Activated naive CD4-positive, alpha-beta T cell (primary cell): Measurements from ENCODE around the gene PSMA7.

Experiments used
- DNase-seq, 4 experiments: peaks; one replicate each; lab custom pipeline; 2025; lab: John Stamatoyannopoulos, UW

The PSMA7 gene

DNA sequence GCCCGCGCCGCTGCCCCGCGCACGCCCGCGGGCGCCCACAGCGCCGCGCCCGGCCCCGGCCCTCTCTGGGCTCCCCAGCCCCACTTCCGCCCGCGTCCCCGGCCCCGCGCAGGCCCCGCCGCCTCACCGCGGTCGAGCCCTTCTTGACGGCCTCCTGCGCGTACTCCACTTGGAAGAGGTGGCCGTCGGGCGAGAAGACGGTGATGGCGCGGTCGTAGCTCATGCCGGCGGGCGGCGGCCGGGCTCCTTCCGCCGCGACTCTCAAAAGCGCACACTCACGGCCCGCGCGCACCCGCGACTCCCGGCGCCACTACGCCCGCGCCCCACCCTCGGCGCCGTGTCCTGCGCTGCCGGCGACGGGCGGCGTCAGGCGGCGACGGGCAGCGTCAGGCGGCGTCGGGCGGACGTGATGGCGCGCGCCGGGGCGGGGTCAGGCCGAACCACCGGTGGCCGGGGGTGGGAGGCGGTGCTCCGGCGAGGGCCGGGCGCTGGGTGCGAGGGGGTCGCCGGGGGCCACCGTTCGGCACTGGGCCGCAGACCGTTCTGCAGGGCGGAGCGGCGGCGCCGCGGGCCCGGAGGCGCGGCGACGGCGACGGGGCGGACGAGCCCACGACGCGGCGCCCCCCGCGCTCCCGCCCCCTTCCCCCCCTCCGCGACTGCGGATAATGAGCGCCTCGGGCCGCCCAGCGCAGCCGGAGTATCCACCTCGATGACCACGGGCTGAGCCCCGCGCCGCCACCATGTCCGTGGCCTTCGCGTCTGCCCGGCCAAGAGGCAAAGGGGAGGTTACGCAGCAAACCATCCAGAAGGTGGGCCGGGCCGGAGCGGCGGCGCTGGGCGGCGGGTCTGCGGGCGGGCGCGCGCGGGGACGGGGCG lies at the start of gene PSMA7, which contains the start of gene SS18L1:
Gene PSMA7, minus strand, starts transcription at position 314 of the 876 bp plus-strand sequence. Its CDS starts 91 bp downstream, at position 223.
Gene SS18L1, plus strand, starts transcription at position 689 of the 876 bp plus-strand sequence. Its CDS starts 52 bp downstream, at position 741.
- peak; percentile 47 to 85 (median 65) for DNase-seq

DNA sequence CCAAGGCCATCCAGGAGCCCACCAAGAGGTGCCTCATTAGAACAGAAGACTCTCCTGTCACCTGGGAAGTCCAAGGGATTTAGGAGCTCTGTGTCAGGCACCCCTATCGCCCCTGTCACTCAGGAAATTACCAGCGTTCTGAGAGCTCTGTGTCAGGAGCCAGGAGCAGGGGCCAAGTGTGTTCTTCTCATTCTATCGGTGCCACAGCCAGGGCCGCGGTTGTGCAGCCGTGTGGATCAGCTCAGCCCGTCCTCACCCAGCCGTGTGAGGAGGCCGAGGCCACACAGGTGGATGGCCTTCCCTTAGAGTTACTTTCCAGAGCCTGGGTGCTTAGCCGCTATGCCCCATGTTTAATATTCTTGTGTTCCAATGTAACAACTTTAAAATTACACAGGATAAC lies 49.4 kb upstream of the PSMA7 start:
- no peak for DNase-seq

DNA sequence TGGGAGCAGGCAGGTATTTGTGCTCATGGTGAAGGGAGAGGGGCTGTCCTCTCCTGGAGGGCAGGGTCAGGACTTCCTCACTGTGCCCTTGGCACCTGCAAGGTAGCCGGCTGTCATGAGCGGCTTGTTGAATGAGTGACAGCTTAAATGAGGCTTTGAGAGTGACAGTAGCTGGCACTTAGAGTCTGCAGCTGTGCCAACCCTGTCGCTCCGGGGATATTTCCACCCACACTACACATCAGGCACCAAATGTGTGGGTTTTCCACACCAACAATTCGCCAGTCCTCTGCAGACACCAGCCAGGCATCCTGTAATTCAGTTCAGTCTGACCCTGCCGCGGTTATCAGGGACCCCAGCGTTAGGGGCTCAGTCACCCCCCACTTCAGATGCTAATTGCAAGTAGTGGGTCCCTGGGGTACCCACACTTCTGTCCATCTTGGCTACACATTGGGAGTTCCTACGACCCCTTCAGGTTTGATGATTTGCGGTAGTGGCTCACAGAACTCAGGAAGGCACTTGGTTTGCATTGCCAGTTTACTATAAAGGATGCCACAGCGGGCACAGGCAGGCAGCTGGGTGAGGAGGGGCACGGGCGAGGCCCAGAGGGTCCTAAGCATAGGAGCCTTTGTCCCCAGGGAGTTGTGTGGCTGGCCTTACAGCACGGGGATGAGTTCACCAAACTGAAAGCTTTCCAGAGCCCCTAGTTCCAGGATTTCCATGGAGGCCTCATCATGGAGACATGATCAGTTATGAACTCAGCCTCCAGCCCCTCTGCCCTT lies 48.8 kb upstream of the PSMA7 start:
- no peak for DNase-seq

DNA sequence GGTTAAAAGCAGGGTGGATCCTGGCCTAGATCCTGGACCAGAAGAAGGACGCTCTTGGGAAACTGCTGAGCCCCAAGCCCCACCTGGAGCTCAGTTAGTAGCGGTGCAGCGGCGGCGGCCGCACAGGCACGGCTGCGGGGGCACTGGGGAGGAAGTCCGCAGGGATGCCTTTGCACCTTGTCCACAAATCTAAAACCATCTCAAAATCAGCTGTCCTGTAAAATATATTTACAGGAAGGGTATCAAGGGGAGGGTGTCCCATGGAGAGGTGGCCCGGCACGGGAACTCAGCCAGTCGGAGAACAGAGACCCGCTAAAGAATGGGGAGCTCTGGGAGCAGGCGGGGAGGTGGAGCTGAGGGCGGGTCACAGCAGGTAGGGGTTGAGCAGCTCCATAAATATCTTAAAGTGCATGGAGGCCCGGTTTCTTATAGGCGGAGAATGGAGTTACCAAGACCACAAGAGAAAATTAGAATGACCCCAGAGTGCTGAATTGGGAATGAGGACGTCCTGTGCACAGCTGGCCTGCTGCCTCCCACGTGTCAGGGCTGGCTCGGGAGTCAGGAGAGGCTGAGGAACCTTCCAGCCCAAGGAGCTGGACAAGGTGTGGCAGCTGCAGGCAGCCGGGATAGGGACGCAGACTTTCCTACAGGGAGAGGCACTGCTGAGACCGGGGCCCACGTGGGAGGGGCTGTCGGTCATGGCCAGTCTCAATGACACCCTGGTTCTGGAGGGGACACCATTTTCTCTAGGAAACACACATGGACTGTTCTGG lies 47.6 kb upstream of the PSMA7 start:
- DNase-seq: no peak

DNA sequence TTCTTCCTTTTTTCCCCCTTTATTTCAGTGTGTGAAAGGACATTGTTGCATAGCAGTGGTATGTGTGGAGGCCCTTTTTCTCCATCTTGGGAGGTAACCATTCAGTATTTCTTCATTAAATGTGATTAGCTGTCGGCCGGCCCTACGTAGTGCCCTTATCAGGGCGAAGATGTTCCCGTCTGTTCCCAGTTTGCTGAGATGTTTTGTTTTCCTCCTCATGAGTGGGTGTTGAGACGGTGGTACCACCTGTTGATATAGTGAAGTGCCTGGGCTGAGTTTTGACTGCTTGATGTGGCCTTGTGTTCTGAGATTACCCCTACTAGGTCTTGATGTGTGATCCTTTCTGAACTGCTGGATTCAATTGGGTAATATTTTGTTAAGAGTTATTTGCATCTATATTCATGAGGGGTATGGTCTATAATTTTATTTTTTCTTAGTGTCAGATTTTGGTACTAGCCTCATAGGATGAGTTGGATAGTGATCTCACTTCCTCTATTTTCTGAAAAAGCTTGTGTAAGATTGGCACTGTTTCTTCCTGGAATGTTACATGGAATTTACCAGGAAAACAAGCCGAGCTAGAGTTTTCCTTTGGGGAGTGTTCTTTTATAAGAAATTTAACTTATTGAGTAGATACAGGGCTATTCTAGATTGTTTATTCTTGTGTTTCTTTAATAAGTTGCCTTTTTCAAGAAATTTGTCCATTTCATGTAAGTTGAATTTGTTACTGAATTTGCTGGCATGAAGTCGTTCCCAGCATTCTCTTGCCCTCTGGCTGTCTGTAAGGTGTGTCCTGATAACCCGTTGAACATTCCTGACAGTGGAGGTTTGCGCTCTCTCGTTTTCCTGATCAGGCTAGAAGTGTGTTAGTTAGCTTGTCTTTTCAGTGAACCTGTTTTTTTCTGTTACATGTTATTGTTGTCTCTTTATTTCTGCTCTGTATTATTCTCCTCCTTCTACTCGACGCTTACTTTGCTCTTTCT lies 44.0 kb upstream of the PSMA7 start:
- no peak for DNase-seq

DNA sequence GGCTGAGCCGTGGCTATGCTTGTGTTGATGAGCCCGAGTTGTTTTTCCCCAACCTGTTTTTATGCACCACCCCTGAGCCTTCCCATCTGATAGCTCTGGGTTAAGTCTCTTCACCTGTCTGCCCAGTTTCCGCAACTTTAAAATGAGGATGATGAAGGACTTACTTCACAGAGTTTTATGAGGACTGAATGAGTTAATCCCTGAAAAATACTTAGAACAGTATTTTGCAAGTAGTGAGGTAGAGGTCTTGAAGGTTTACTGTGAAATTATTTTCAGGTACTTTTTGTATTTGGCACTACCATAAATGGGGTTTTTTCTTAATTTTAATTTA lies 42.9 kb upstream of the PSMA7 start:
- DNase-seq: no peak

DNA sequence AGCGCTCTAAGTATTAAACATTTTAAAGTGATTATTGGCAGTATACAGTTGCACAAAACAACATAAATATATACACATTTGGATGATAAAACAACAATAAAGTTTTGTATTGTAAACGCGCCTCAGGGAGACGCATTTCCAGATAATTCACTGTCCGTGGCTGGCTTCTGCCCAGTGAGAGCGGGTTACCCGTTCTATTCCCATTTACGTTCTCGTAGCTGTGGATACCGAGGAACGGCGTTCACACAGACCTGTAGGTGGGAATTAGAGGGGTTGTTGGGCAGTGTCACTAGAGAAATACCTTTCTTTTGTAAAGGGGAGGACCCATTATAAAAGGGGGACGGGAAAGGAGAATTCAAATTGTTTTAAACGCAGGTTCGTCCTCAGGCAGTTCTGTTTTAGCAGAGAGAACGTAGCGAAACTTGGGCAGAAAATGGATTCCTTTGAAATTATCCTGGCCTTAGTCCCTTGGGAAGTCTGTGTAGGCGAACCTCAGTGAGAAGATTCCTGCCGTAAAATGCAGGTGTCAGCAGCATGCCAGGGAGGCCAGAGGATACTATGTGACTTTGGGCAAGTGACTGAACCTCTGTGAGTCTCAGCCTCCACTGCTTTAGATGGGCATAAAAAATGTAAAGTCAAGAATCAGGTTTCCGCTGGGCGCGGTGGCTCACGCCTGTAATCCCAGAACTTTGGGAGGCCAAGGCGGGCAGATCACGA lies 40.4 kb upstream of the PSMA7 start:
- DNase-seq: no peak

DNA sequence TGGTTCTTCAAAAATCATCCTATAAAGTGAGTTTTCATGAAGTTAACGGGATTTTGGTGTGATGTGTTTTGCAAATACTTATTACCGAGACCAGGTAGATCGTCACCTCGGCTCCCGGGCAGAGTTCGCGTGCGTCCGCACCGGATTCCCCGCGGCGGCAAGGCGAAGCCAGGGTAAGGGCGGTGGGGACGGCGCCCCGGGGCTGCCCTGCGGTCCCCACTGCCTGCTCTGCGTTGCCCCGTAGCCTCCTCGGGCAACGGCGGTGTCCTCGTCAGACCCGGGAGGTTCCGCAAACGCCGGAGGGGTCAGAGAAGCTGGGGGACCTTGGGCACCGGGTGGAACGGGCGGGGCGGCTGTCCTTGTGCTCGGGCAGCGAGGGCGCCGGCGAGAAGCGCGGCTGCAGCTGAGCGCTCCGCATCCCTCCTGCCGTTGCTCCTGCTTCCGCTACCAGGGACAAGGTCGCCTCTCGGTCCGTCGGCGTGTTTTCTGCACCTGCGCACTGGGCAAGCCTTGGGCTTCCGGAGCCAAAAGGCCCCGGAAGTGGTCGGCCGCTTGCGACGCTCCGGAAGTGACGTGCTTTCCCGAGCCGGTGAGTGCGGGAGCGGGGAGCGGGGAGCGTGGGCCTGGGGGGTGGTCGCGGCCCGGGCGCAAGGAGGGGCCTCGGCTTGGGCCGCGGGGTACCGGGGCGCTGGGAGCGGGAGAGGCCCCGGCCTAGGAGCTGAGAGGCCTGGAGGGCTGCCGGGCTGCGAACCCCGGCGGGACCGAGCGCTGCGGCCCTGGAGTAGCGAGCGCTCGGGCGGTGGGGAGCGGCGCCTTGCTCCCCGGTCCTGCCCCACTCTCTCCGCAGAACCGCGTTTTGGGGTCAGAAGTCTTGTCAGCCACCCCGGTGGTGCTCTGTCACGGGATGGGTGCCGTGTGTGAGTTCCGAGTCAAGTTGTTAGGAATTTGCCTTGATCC lies 39.6 kb upstream of the PSMA7 start, which contains the start of gene MTG2:
Gene MTG2, plus strand, starts transcription at position 560 of the 957 bp plus-strand sequence. CDS start 10,393 bp downstream, outside the sequence.
- peak; percentile 71 to 86 (median 83) for DNase-seq

DNA sequence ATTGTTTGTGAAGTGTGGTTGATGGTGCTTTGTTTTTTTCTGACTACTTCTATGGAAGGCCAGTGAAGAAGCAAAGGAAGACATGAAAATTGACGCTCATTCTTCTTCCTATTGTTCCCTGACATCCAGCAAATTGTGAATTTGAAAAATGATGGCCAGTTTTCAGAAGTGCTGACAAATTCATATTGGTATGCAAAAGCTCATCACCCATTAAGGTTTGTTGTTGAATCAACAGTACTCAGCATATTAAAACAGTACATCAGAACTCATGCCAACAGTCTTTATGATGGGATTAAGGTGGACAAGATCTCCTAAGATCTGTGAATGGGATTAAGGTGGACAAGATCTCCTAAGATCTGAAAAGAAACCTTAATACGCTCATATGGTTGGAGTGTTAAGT lies 38.6 kb upstream of the PSMA7 start:
- DNase-seq: no peak

DNA sequence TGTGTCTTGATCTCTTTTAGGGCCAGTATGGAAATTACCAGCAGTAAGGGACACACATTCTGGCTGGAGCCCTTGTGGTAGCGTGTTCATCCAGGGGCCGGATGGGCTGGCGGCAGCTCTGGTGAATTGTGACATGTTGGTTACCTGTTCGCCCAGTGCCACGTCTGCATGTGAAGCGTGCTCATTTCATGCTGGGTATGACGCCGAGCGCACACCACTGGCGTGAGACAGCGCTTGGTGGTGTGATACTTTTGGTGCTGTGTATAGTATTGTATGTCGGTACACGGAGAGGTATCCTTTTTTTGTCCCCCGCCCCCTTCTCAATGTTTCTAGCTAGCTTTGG lies 35.9 kb upstream of the PSMA7 start:
- DNase-seq: no peak

DNA sequence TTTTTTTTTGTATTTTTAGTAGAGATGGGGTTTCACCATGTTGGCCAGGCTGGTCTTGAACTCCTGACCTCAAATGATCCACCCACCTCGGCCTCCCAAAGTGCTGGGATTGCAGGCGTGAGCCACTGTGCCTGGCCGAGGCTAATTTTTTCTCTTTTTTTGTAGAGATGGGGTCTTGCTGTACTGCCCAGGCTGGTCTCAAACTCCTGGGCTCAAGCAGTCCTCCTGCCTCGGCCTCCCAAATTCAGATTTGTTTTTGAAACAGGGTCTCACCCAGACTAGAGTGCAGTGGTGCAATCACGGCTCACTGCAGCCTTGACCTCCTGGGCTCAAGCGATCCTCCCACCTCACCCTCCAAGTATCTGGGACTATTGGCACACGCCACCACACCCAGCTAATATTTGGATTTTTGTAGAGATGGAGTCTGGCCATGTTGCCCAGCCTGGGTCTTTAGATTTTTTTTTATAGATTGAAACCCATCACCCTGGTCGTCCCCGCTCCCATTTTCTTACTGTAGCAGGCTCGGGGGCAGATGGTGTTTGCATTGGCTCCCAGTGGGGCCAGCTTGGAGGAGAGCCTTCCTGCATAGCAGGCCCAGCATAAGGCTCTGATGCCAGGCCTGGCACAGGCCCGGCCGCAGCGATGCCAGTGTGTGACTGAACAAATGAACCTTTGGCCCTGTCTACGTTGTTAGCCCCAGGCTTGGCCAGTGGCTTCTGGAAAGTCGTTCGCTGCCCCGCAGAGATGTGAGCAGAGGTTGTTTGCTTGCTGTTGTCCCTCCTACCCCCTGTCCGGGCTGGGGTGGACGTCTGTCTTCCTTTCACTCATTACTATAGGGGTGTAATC lies 35.3 kb upstream of the PSMA7 start:
- DNase-seq: no peak

DNA sequence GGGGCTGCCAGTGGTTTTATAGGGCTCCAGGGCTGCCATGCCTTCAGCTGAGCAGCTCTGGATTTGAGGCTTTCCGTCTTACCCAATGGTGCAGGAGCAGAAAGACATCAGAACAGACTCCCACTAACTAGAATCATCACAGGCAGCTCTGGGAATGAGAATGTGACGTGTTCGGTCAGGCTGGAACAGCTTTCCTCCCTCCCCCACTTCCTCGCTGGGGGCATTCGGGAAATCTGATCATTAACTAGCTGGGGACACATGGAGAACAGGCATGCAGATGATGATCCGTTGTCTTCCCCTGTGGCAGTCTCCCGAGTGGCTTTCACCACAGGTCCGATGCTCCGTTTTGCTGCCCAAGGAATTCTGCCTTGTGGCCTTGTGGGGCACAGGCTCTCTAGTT lies 34.1 kb upstream of the PSMA7 start:
- no peak for DNase-seq

DNA sequence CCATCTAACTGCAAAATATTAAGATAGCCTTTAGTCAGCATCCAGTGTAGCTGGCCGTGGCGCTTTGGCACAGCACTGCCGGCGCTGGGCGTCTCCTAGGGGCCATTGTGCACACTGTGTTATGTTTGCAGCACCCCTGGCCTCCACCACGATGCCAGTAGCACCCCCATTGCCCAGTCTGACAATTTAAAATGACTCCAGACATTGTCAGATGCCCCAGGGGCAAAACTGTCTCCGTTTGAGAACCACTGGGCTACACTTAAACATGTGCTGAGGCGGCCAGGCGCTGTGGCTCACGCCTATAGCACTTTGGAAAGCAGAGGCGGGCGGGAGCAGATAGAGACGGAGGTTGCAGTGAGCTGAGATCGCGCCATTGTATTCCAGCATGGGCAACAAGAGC lies 33.7 kb upstream of the PSMA7 start:
- DNase-seq: no peak

DNA sequence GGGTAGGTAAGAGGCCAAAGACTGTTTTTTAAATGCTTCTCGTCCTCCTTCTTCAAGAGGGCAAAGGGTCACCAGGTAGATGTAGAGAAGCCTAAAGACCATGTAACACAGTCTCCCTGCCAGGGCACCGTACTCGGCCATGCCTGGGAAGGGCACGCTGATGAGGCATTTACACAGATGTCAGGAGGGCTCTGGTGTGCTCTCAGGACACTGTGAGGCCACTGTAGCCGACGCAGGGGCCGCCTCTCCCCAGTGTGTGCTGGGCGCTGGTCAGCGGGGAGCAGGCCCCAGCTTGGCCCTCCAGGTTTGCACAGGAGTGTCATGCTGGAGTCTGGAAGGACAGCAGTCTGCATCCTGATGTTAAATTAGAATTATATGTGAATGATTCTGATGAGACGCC lies 32.5 kb upstream of the PSMA7 start:
- no peak for DNase-seq

DNA sequence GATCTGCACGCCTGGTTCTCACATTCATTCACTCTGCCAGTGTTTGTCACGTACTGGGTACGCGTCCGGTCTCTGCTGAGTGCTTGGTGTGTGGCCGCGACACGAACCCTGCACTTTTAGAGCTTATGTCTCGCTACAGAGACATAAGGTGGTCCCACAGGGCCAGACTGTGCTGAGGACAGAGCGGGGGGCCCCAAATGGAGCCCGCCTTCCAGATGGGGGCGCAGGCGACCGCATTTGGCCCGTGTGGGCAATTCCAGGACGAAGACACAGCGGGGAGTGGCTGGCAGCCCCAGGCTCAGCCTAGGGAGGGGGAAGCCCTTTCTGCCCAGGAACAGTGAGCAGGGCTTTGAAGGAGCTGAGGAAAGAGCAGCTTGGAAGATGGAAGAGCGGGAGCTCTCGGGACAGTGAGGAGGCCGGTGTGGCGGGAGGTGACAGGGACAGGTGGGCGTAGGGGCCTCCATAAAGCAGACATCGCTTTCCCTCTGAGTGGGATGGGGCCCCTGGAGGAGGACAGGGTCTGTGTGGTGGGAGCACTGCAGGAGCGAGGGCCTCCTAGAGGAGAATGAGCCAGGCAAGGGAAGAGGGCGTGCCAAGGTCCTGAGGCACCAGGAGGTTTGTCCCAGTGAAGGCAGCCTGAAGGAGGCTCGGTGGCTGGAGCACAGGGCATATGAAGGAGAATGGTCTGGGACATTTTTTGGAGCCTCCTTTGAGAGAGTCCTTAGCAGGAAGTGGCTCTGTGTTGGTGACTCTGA lies 31.9 kb upstream of the PSMA7 start:
- DNase-seq: no peak

DNA sequence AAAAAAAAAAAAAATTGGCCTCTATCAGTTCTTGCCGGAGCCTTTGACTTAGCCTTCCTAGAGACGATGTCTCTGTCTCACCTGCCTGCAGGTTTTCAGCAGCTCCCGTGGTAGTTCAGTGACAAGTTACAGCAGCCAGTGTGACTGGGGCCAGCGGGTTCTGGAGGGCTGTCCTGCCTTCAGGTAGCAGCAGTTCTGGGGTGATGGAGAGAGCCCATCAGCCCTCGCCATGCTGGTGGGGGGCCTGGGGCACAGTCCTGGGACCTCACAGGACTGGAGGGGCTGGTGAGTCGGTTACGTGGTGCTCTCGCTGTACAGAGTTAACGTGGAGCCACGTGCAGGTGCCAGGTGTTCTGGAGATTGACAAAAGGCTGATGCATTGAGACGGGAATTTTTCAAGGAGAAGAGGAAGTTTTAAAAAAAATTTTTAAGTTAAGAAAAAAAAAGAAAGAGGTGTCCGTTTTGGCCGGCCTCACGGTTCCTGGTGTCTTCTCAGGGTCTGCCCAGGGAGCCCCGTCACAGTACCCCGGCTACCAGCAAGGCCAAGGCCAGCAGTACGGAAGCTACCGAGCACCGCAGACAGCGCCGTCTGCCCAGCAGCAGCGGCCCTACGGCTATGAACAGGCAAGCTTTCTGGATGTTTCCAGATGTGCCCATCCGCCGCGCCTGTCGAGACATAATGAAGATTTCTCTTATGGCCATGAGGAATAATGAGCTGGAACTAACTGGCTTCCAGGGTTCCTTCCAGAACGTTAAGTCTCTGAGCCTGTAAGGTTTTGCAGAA lies 31.0 kb upstream of the PSMA7 start:
- DNase-seq: no peak

DNA sequence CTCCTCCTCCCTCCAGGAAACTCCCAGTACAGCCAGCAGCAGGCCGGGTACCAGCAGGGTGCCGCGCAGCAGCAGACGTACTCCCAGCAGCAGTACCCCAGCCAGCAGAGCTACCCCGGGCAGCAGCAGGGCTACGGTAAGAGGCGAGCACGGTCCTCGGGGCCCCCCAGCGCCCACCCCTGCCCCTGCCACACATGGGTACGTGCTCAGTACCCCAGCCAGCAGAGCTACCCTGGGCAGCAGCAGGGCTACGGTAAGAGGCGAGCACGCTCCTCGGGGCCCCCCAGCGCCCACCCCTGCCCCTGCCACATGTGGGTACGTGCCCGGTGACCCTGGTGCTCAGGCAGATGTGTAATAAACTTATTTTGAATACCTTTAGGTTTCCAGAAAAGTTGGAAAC lies 29.5 kb upstream of the PSMA7 start:
- DNase-seq: no peak
